ENCODE measurements around the gene SUGCT.
"Not testable (repeated sequence)": the region's sequence is repeated elsewhere in the genome, so short reads cannot be mapped to it uniquely, and the experiment has no call there.

The SUGCT gene

DNA sequence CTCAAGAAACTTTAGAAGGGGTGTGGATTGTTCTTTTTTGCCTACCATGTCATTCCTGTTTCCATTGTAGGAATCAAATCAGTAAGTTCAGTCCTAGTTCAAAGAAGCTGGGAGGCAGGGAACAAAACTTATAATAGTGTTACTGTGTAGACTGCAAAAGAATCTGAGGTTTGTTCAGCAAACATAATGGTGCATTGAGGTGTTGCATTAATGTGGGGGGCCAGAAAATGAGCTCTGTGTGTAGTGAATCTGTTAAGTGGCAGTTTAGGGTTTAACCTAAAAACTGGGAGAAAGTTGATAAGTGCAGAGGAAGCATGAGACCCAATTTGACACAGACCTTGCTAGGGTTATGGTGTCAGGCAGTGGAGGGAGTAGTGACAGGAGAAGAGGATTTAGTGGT, 197.7 kb downstream of the SUGCT start:
- no peak for DNase-seq

DNA sequence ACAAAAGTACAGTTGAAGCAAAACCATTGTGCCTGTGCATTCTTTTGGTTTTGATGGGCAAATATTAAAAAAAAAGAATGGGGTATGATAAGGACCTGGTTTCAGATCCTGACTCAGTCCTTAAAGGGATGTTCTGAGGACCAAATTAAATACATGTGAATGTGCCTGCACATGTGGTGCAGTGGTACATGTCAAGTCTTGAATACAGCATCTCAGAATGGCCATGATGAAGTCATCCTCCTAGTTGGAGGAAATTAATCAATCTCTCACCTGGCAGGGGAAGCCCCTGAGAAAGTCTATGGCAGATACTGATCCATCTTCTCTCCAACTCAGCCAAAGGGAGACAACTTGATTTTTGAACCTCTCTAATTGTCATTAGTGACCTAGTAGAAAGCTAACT, 207.0 kb downstream of the SUGCT start:
- no peak for DNase-seq

DNA sequence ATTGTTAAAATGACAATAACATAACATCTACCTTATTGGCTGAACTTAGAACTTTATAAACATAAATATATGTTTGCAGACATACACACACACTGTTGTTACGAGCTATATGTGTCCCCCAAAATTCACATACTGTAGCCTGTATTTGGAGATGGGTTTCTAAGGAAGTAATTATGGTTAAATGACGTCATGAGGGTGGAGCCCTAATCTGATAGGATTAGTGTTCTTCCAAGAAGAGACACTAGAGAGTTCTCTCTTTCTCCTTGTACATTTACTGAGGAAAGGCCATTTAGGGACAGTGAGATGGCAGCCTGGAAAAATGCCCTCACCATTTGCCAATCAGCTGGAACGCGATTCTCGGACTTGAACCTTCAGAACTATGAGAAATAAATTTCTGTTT, 211.7 kb downstream of the SUGCT start:
- DNase-seq = no peak

DNA sequence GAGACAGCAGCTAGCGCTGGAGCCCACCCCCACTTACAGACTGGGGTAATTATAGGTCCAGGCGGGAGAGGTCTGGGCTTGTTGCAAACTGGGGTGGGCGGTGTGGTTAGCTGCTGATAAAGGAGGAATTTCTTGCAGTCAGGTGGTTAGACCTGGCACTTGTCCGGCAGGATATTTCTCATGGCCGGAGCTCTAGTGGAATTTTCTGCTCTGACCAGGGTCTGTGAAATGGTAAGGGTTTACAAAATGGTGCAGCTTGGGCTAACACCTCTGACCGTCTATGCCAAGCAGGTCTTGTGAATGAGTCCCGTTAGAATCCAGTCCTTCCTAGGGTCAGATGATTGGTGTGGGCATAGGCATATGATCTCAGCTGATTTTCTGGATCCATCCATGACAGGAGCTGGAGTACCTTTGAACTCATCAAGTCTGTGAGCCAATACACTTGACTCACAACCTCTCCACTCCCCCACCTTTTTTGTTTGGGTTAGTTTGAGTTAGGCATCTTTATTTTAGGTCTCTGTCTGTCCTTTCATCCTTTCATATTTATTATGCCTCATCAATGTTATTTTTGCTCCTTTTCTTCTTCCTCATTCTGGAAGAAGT, 213.4 kb downstream of the SUGCT start:
- DNase-seq = no peak

DNA sequence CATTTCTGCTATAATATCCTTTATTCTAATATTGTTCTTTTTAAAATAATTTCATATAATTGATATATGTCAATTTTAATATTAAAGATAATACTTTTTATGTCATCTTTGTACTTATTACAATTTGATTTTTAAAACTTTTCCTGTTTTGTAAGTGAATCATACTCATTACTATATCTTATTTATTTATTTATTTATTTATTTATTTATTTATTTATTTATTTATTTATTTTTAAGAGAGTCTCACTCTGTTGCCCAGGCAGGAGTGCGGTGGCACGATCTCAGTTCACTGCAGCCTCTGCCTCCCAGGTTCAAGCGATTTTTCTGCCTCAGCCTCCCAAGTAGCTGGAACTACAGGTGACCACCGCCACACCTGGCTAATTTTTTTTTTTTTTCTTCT, 215.3 kb downstream of the SUGCT start:
- DNase-seq = no peak

DNA sequence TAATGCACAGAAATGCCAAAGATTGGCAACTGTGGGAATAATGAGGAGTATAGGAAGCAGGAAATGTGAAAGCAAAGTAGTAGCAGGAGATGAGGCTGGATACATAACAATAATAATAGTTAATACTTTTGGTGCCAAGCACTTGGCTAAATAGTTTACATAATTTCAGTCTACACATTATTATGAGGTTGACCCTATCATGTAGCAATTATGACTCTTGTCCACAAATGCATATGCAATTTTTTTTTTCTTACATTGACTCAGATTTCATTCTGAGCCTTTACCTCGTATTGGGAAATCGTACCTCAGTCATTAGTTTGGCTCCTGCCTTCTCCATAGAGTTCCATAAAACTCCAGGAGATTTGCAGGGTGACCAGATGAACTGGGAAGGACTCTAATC, 219.9 kb downstream of the SUGCT start:
- no peak for DNase-seq

DNA sequence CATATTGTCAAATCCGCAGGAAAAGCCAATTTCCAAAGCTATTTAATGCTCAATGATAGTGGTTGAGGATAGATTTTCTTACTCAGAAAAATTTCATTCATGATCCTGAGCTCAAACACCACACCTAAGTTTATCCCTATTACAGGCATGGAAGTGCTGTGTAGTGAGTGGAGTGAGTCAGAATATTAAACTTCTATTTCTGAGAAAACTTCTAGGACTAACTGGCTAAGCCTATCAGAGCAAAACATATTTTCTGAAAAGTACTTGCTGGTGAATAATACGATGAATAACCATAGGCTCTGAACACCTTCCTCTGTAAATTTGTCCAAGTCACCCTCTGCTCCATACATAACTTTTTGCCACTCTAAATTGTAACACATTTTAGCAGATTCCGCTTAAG, 221.5 kb downstream of the SUGCT start:
- no peak for DNase-seq

DNA sequence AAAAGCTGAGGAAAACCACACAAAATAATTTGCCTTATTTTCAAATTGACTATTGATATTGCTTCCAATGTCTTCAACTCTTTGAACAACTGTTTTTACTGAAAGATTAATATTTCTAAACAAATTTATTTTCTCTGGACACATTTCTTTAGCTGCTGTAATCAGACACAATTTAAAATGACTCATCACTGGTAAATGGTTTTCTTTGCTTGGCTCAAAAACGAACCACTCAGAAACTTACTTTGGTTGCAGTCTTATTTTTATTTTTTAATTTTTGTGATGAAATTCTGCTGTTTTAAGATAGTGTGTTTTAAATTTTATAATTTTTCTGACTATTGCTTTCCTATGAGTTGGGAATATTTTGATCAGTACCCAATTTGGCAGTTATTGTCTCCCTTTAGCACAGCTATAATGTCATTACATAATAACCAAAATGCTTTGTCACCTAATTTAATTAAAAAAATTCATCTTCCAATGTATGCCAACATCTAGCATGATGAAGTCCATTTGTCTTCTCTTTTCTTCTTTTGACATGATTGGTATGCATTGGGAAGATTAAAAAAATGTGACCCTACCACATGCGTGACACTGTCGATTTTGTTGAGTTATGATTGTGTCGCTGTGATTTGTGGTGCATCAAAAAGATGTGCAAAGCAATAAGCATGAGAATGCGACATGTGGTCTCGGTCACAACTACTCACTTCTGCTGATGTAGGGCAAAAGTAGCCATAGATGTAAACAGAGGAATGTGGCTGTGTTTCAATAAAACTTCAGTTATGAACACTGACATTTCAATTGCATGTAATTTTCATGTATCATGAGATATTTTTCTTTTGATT, 222.3 kb downstream of the SUGCT start:
- DNase-seq = no peak

DNA sequence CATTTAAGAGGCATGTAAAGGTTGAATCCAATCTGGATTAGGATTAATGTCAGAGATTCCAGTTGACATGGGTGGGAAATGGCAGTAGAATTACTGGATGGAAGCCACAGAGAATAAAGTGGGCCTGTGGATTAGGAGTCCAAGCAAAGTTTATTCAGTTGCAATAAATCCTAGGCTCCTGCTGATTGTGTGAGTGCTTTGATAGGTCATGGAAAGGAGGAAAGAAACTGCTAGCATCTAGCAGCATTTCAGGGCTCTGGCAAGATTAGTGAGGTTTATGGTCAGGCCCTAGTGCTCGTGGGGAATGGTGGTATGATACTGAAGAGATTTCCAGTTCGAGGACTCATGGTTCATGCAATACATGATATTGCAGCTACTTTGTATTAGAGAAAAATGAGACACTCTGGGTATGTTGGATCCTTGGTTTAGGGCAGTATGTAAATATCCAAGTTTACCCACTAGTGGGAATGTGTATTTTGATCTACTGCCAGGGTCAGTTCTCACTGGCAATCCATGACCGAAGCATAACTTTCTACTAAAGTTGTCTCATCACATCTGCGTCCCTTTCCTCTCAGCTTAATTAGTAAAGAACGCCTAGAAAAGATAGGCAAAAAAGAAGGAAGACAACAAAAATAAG, 235.0 kb downstream of the SUGCT start:
- no peak for DNase-seq

DNA sequence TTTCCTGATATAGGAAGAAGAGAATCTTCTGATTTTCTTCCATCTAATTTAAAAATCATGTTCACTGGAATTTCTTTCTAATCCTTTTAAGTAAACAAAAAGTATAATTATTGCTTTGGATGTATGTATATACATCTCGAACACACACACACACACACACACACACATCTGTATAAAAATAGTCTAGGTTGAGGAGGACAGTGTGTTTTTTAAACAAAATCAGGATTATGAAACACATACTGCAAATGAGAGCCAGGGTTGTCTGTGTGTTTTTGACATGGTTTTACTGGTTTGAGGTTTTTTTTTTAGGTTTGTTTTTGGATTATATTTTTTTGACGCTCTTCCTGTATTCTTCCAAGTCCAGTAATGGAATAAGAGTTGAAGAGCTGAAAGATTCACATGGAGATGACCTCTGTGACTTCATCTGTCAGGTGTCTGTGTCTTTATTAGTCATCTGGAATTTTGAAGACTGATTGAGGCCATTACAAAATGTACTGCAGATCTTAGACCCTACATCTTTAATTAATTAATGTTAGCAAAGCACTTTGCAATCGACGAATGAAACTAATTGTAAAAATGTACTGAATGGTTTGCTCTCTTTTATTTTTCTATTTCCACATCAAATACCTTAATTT, 237.1 kb downstream of the SUGCT start:
- DNase-seq = no peak

DNA sequence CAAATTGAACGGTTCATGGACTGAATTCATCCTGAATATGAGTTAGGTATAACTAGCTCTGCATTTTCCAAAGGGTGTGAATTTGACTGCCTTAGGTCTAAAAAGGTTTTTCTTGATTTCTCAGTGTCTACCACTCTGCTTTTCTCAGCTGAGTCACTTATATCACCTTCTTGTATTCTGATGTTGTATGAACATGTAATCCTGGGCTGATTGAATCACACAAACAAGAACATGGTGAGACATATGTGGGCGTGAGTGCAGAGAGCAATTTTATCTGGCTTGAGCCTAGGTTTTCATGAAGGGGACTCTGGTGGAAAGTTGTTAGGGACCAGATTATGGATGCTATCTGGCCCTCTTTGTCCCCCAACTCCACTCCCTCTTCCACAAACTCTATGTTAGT, 239.8 kb downstream of the SUGCT start:
- no peak for DNase-seq

DNA sequence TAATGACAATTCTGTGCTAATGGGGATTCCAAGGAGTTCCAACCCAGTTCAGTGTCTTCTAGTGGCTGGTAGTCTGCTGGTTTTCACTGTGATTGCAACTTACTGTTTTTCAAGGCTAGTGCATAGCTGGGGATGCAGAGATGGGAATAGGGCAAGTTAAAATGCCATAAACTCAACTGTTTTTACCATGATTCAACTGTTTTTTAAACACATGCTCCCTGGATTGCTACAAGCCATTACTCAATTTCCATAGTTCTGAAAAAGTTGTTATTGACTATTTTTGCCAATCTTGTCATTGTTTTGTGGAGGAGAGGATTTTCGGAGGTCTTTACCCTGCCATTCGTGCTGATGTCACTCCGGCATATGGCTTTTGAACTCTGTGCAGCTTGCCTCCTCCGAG, 245.3 kb downstream of the SUGCT start:
- DNase-seq = no peak

DNA sequence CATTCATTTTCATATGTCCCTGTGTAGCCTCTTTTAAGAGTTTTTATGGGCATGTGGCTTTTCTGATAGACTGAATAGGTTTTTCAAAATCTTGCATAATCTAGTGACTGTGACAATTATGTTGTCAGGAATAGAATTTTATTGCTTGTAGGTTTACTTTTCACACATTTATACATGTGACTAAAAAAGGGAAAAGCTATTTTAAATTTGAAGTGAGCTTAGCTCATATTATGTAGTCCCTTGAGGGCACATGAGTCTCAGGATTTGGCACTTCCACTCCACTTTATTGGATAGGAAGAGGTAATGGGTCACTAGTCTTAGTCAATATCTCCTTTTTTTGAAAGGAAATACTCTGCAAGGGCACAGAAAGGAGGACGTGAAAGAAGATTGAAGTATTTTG, 247.3 kb downstream of the SUGCT start:
- DNase-seq = no peak

DNA sequence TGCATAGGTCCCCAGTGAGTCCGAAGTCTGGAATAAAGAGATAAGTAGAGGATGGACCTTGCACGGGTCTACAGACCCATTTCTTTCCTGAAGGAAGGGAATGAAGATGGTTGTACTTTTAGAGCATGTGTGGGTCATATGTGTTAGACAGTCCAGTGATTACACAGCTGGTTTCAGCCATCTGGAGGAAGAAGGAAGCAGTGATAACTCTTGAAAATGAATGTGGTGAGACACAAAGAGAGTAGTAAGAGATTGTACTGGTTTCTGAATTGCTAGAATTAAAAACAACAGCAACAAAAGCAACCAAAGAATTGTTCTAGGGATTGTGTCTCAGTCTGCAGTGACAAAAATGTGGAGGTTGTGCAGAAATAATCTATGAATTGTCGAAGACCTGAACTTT, 258.9 kb downstream of the SUGCT start:
- DNase-seq = no peak

DNA sequence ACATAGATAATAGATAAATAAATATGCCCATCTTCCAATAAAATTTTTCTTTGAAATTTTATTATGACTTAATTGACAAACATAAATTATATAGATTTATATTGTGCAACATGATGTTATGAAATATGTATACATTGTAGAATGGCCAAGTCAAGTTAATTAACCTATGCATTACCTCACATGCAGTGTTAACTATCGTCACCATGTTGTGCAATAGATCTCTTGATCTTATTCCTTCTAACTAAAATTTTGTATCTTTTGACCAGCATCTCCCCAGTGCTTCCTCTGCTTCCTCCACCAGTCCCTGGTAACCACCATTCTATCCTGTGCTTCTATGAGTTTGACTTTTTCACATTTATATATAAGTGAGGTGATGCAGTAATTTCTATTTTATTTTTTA, 259.6 kb downstream of the SUGCT start:
- no peak for DNase-seq

DNA sequence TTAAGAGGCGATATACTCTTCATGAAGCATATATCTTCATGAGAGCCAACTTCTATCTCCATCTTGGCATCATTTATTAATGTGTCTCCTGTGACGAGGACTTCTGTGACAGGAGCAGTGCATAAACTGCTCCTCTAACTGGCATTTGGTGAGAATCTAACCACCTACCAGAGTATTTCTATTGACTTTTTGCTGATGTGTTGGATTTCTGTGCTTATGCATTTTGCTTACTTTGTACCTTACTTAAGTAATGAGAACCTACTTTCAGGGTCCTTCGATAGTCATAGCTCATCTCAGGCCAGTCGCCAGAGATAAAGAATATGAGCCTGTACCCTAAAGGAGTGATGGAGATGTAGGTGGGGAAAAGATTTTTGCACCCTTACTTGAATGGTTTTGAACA, 265.7 kb downstream of the SUGCT start:
- DNase-seq = no peak

DNA sequence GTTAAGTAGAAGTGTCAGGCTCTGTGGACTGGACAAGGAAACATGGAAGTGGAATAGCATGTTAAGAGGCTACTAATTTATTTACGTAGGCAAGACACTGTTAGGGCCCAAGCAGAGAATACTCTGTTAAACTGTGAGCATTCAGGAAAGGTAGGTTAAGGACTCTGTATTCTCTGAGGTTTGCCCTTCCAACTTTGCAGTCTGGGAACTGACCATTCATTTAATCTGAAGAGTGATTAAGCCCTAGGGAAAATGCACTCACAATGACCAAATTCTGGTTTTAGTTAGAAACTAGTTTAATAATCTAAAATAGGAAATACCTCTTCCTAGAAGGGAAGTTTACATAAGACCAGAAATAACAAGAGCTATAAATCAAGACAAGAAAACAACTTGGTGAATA, 266.6 kb downstream of the SUGCT start:
- no peak for DNase-seq

DNA sequence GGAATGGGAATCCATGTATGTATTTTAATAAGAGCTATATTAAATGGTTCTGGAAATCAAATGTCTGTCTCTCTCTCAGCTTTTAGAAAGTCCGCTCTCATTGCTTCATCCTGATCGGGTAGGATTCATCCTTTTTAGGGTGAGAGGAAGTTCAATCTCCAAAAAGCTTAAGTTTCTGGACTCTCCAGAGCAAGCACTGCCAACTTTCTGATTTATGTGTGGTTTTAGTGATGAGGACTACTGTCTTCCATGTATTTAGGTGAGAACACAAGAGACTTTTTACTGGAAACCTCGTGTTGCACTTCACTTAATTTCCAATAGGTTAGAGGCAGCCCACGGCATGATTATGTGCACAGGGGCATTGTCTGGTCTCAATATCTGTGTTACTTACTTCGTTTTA, 267.9 kb downstream of the SUGCT start:
- DNase-seq = no peak

DNA sequence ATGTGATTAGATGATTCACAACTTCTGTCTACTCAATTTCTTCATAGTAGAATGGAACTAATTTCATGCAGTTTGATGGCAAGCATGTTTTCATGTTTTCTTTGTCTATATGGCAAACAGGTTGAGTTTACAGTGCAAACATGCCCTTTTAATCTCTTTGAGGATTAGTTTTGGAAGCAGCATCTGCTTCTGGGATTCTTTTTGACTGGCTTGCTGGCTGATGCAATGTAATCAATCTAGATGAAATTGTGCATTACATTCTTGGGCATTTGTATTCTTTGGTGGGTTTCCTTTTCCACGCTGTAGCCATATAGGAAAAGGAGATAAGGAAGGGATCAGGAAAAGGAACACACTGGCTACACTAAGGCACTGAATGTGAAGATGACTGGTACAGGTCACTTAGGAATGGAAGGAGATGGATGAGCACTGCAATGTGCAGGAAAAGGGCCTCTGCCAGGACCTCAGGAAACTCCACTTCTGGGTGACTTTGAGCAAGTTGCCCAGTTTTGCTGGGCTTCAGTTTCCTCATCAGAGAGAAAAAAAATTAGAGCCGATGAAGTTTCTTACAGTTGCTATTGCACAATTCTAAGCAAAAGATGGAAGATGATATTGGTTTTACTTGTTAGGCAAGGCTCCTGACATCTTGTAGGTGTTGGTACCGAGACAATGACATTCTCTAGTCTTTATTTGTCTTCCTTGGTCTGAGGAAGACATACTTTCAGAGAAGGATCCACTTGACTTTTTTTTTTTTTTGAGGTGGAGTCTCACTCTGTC, 269.1 kb downstream of the SUGCT start:
- DNase-seq = no peak

DNA sequence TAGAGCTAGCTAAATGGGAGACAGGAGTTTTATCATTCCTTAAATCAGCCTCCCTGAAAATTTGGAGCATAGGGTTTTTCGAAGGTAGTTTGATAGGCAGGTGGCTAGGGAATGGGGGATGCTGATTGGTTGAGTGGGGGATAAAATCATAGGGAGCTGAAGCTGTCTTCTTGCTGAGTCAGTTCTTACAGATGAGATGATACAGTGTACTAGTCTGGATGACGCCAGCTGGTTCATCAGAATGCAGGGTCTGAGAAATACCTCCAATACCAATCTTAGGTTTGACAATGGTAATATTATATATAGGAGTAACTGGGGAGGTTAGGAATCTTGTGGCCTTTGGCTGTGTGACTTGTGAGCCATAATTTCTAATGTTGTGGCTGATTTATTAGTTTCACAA, 271.2 kb downstream of the SUGCT start:
- DNase-seq = no peak

DNA sequence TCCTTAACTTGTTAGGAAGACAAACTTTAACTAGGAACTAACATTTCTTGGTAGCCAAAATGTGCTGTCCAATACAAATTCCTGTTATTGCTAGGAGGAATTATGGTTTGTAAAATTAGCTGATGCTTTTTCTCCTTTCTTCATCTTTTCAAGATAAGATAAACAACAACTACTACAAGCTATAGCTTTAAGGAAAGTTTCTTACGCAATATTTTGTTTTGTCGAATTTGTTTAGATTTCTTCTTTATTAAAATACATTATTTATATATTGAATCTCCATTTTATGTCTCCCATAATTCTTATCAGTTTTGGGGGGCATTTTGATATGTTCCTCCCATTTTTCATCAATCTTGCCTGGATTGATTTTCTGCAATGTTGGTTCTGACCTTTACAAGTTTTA, 277.5 kb downstream of the SUGCT start:
- no peak for DNase-seq

DNA sequence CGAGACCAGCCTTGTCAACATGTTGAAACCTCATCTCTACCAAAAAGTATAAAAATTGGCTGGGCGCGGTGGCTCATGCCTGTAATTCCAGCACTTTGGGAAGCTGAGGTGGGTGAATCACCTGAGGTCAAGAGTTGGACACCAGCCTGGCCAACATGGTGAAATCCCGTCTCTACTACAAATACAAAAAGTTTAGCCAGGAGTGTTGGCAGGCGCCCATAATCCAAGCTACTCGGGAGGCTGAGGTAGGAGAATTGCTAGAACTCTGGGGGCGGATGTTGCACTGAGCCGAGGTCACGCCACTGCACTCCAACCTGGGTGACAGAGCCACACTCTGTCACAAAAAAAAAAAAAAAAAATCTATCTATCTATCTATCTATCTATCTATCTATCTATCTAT, 279.9 kb downstream of the SUGCT start:
- DNase-seq = not testable (repeated sequence)

DNA sequence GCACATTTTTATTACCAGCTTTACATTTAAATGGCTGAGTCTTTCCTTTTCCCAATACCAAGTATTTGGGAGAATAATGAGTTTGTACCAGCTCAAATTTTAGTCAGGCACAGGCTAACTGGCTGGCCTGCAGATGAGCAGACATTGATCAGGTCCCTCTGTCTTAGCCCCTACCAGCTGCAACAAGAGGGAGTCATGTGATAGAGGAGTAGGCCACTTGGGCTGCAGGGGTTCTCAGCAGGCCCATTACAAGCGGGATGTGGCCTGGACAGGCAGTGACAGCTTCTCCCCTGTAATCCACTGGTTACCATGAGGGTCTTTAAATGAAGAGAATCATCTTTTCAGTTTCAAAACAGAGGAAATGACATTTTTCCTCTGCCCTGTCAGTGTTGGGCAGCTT, 283.6 kb downstream of the SUGCT start:
- no peak for DNase-seq
